Muscle of back (tissue), 11 donors: Measurements from ENCODE around the gene IRGQ. TPM values are rescaled to one million over a fixed set of nuclear protein-coding genes. Genes with fewer than 3 reads are reported as not detected.
A peak's percentile ranks its signal among the peaks of the same experiment; 100 is the strongest.
"Not testable (repeated sequence)": the region's sequence is repeated elsewhere in the genome, so short reads cannot be mapped to it uniquely, and the experiment has no call there.

ENCODE experiments used
- DNase-seq, 3 donors: peaks; one replicate each; pipeline versions ENCODE4 v3.0.0 to v3.0.0-alpha.2; 2013
- polyA plus RNA-seq, 10 donors: library from polyadenylated mRNA; unstranded; fragments of 120-200 nt; gene quantifications; one replicate each; pipeline ENCODE4 v1.2.1, GENCODE V29; 2013; ENCODE audit not compliant: insufficient read length in 10 of 10

IRGQ gene
- polyA plus RNA-seq, 10 donors, result 9.0 to 18.6 (median 11.2) TPM

GRCh38 chr19:43548706-43549105, 47.2 kb downstream of the IRGQ start:
- no peak for DNase-seq

GRCh38 chr19:43547926-43548325, 48.0 kb downstream of the IRGQ start:
- not testable (repeated sequence) for DNase-seq

DNA sequence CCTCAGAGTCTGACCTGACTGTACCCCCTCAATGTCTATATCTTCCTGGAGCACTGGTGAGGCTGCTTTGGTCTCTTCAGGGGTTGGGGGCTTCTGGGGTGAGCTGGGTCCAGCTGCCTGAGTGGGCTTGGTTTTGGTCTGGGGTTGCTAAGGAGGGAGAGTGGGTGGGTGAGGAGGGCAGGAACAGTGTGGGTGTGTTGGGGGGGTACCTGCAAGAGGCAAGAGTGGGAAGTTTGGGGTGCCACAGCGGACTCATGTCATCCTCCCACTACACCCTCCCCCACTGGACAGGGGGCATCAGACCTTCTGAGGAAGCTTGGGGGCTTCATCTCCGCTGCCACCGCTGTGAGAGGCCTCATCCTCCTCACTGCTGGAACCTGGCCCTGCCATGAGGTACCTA, 49.4 kb downstream of the IRGQ start:
- DNase-seq, result no peak

GRCh38 chr19:43545981-43546380, 50.0 kb downstream of the IRGQ start:
- DNase-seq, result no peak

DNA sequence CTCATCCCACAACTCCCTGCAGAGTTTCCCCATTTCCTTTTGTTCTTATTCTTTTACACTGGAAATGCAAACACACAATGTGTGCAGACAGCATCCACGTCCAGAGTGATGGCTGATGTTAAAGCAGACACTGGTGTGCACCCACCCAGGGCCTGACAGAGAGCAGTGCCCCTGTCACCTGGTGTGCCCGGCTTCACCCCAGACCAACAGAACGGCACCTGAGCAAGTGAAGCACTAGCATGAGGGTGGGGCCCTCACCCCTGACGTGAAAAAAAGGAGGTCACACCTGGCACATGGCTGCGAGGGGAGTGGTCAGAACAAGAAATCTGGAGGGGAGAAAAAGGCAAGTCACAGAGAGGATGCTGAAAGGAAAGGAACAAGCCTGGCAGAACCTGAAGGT, 50.7 kb downstream of the IRGQ start:
- DNase-seq, result no peak

- DNase-seq, result no peak
Measured at GRCh38 chr19:43544077-43544476, 51.9 kb downstream of the IRGQ start.

DNA sequence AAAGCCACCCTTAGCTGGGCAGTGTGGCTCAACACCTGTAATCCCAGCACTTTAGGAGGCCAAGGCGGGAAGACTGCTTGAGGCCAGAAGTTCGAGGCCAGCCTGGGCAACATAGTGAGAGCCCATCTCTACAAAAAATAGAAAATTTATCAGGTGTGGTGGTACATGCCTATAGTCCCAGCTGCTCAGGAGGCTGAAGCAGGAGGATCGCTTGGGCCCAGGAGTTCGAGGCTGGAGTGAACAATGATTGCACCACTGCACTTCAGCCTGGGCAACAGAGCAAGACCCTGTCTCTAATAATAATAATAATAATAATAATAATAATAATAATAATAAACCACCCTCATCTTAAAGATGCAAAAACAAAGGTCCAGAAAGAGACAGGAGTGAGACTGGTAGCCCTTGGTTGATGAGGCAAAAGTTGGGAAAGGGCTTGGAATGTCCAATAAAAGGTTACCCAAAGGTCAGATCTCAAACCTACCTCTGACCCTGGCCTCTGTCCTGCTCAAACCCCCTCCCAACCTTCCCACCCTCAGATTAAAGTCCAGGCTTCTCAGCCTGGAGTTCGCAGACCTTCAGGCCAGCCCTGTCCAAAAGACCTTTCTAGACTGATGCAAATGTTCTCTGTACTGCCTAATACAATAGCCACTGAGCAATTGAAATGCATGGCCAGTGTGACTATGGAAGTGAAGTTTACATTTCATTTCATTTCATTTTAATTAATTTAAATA, 53.8 kb downstream of the IRGQ start:
- DNase-seq, result no peak

DNA sequence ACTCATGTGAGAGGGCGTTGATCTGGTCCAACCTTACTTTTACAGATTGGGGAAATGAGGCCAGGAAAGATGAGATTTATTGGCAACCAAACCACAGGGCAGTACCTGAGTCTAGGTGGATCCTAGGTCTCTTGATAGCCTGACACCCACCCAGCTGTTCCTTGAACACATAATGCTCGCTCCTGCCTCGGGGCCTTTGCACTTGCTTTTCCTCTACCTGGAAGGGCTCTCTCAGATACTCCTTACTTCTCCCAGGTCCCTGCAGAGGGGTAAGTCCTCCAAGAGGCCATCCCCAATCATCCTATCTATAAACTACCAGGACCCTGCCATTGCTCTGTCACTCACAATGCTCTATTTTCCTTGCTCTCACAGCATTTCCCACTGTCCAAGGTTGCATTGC, 55.6 kb downstream of the IRGQ start:
- DNase-seq, result no peak

GRCh38 chr19:43538922-43539321, 57.0 kb downstream of the IRGQ start:
- DNase-seq, result no peak

- DNase-seq, result peak in 2 of 3 donors; percentile 73 to 81
Measured at GRCh38 chr19:43534816-43535761, 60.8 kb downstream of the IRGQ start.

Other genes with a start within 250 kb of the IRGQ start
- under 1 TPM in 6 of 10 donors, not detected in 4; 0.12 to 0.28 (median 0.18) TPM for gene CD177, start 242.4 kb downstream of the IRGQ start, polyA plus RNA-seq
- under 1 TPM in 1 of 10 donors, not detected in 9; 0.19 TPM for gene TEX101, start 181.2 kb downstream of the IRGQ start, polyA plus RNA-seq
- 10 to 100 TPM in 2 of 10 donors, under 1 TPM in 8; 0.15 to 17.0 (median 0.58) TPM for gene LYPD3, start 130.5 kb downstream of the IRGQ start, polyA plus RNA-seq
- 1 to 10 TPM; 1.9 to 5.3 (median 4.1) TPM for gene PHLDB3, start 91.4 kb downstream of the IRGQ start, polyA plus RNA-seq
- gene ETHE1, start 68.9 kb downstream of the IRGQ start, polyA plus RNA-seq, result 10 to 100 TPM; 10.5 to 16.5 (median 14.7) TPM
- 1 to 10 TPM; 1.6 to 3.3 (median 2.6) TPM for gene ZNF575, start 62.9 kb downstream of the IRGQ start, polyA plus RNA-seq
- gene XRCC1, start 20.6 kb downstream of the IRGQ start, polyA plus RNA-seq, result 10 to 100 TPM; 24.5 to 40.6 (median 29.6) TPM
- 1 to 10 TPM; 4.2 to 9.4 (median 5.4) TPM for gene PINLYP, start 20.3 kb downstream of the IRGQ start, polyA plus RNA-seq
- 10 to 100 TPM in 2 of 10 donors, 1 to 10 TPM in 8; 7.2 to 11.8 (median 9.3) TPM for gene ZNF576, start 461 bp upstream of the IRGQ start, polyA plus RNA-seq
- under 1 TPM; 0.13 to 0.75 (median 0.36) TPM for gene SRRM5, start 16.0 kb upstream of the IRGQ start, polyA plus RNA-seq
- 10 to 100 TPM; 38.1 to 76.5 (median 44.3) TPM for gene ZNF428, start 23.5 kb upstream of the IRGQ start, polyA plus RNA-seq
- gene CADM4, start 43.7 kb upstream of the IRGQ start, polyA plus RNA-seq, result 10 to 100 TPM in 3 of 10 donors, 1 to 10 TPM in 7; 5.6 to 19.4 (median 8.7) TPM
- 10 to 100 TPM in 1 of 10 donors, 1 to 10 TPM in 9; 4.8 to 10.1 (median 7.0) TPM for gene PLAUR, start 74.0 kb upstream of the IRGQ start, polyA plus RNA-seq
- not detected for gene IRGC, start 119.9 kb upstream of the IRGQ start, polyA plus RNA-seq
- gene SMG9, start 158.8 kb upstream of the IRGQ start, polyA plus RNA-seq, result 10 to 100 TPM; 26.4 to 50.0 (median 33.7) TPM
- 1 to 10 TPM in 3 of 10 donors, under 1 TPM in 6, not detected in 1; 0.23 to 1.4 (median 0.85) TPM for gene KCNN4, start 184.8 kb upstream of the IRGQ start, polyA plus RNA-seq
- under 1 TPM; 0.31 to 0.74 (median 0.53) TPM for gene LYPD5, start 206.3 kb upstream of the IRGQ start, polyA plus RNA-seq
- 10 to 100 TPM in 5 of 10 donors, 1 to 10 TPM in 5; 6.4 to 13.5 (median 10.1) TPM for gene ZNF283, start 231.2 kb upstream of the IRGQ start, polyA plus RNA-seq